ENCODE results near the gene ENOSF1. TPM values are rescaled to one million over a fixed set of nuclear protein-coding genes. Genes with fewer than 3 reads are reported as not detected.

The ENOSF1 gene
- total RNA-seq, 1 donor from 2014 or later: 53.5 TPM

- Histone ChIP-seq H3K27ac (no peak overlapping the region), H3K9me3 (no peaks in the 10 kb centered on the region), H3K4me3 (no peak overlapping the region), H3K27me3 (no peaks in the 10 kb centered on the region), H3K36me3 (peaks cover 0 to 20% of the 10 kb centered on the region in 2 donors), H3K4me1 (no peaks in the 10 kb centered on the region)
- TF ChIP-seq POLR2AphosphoS5 (IDR thresholded peaks at IDR 0.05; ENCODE audit: insufficient read depth in 1 of 2, low read depth in 1 of 2) (no peak), POLR2A (IDR thresholded peaks at IDR 0.05) (no peak), CTCF (IDR thresholded peaks at IDR 0.05) (no peak)
- DNase-seq (ENCODE audit: extremely low spot score in 2 of 2): no peak
- intact Hi-C loops (cut with DNase I): no loop called here
These were observed 18.8 kb downstream of the ENOSF1 start for GRCh38 chr18:693466-694187.

- TF ChIP-seq POLR2AphosphoS5 (IDR thresholded peaks at IDR 0.05; ENCODE audit: insufficient read depth in 1 of 2, low read depth in 1 of 2) (no peak), CTCF (IDR thresholded peaks at IDR 0.05) (no peak), POLR2A (IDR thresholded peaks at IDR 0.05) (no peak)
- no peak for DNase-seq (ENCODE audit: extremely low spot score in 2 of 2)
- H3K4me3 ChIP-seq: no peak overlapping the region
- H3K27ac ChIP-seq: no peak overlapping the region
- peaks cover 0 to 20% of the 10 kb centered on the region in 2 donors for H3K36me3 ChIP-seq
- no peaks in the 10 kb centered on the region for H3K4me1 ChIP-seq
- no peaks in the 10 kb centered on the region for H3K27me3 ChIP-seq
- intact Hi-C loops (cut with DNase I): no loop called here
- H3K9me3 ChIP-seq: no peaks in the 10 kb centered on the region
These were observed 19.6 kb downstream of the ENOSF1 start for GRCh38 chr18:692824-693223.

DNA sequence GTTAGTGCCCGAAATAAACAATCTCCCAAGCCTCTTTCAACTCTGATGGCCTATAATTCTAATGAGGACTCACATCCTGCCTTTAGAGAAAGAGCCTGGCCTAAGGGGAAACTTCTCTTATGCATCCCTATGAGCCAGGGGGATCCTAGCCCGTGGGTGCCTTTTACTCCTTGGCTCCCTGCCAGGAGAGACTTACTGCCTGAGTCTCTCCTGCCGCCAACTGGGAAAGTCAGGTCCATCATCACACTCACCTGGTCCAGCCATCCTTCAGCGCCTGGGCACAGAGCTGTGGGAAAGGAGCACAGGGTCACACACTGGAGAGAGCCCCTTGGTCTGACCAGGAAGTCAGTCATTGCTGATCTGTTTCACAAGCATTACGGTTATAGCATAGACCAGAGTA is 24.1 kb downstream of the ENOSF1 start:
- Histone ChIP-seq H3K27me3 (no peaks in the 10 kb centered on the region), H3K9me3 (no peaks in the 10 kb centered on the region), H3K4me3 (no peak overlapping the region), H3K36me3 (peaks cover 0 to 16% of the 10 kb centered on the region in 2 donors), H3K27ac (no peak overlapping the region), H3K4me1 (no peaks in the 10 kb centered on the region)
- DNase-seq (ENCODE audit: extremely low spot score in 2 of 2): no peak
- TF ChIP-seq POLR2A (IDR thresholded peaks at IDR 0.05): no peak
- TF ChIP-seq POLR2AphosphoS5 (IDR thresholded peaks at IDR 0.05; ENCODE audit: insufficient read depth in 1 of 2, low read depth in 1 of 2): no peak
- no peak for TF ChIP-seq CTCF (IDR thresholded peaks at IDR 0.05)
- intact Hi-C loops (cut with DNase I): no loop called here

GRCh38 chr18:686339-687111 is 25.9 kb downstream of the ENOSF1 start:
- peaks cover 0 to 26% of the 10 kb centered on the region in 2 donors for H3K36me3 ChIP-seq

More at GRCh38 chr18:686339-687111, 25.9 kb downstream of the ENOSF1 start:
- Histone ChIP-seq H3K9me3 (no peaks in the 10 kb centered on the region), H3K27ac (no peak overlapping the region), H3K27me3 (no peaks in the 10 kb centered on the region), H3K4me1 (no peaks in the 10 kb centered on the region), H3K4me3 (no peak overlapping the region)
- no peak for DNase-seq (ENCODE audit: extremely low spot score in 2 of 2)
- no peak for TF ChIP-seq CTCF (IDR thresholded peaks at IDR 0.05)
- TF ChIP-seq POLR2A (IDR thresholded peaks at IDR 0.05): no peak
- no peak for TF ChIP-seq POLR2AphosphoS5 (IDR thresholded peaks at IDR 0.05; ENCODE audit: insufficient read depth in 1 of 2, low read depth in 1 of 2)
- intact Hi-C loops (cut with DNase I): no loop called here
